Left cardiac atrium (tissue), 4 donors: ENCODE measurements around the gene RHOJ. TPM values are rescaled to one million over a fixed set of nuclear protein-coding genes. Genes with fewer than 3 reads are reported as not detected.

Source experiments
- ATAC-seq, 2 donors: fragments of 200-7000 bp; cut with Tn5 transposase; one replicate each; pipeline ENCODE4 v1.9.1; 2020; ENCODE audit warnings: mild to moderate bottlenecking in 2 of 2, moderate library complexity in 2 of 2
- DNase-seq: peaks from one replicate; pipeline ENCODE4 v3.0.0-alpha.2; 2020
- intact Hi-C, 2 donors: fragments of 100-400 bp; cut with DNase I; formaldehyde crosslinking; loops; one replicate each; pipeline versions ENCODE4 v1.14.1 to v1.15.1; 2022 to 2023
- total RNA-seq, 2 donors: library from RNA; stranded (reverse); fragmentation: NEBNext Ultra II Directional; extraction: Animal tissue kit (Norgen Biotek cat#: 25700); gene quantifications; one replicate each; pipeline ENCODE4 v1.2.1, GENCODE V29; 2021
- donor health status: DM: no; HTN: yes; CAD: no.
- donor health status: DM: no; HTN: yes; CAD: no; lungs with severe emphysema.
- donor health status: DM: yes; HTN: yes; CAD: no.
- donor health status: Dilated cardiomyopathy.

Gene RHOJ
- total RNA-seq, 2 donors from 2014 or later = 19.5 to 27.1 TPM

- DNase-seq = no peak
- no peak for ATAC-seq
- intact Hi-C loops = no loop called here
These were observed 124.8 kb downstream of the RHOJ start for GRCh38 chr14:63328787-63329737.

GRCh38 chr14:63342371-63342770 is 138.1 kb downstream of the RHOJ start:
- ATAC-seq (no peak), DNase-seq (no peak)
- intact Hi-C loops = no loop called here

Other genes starting within 250 kb of the RHOJ start
- under 1 TPM; 0.08 to 0.29 TPM for gene KCNH5, start 159.0 kb upstream of the RHOJ start, total RNA-seq
- gene GPHB5, start 114.5 kb downstream of the RHOJ start, total RNA-seq = not detected